G401.6 (cell line): ENCODE measurements around the gene ZNF749.
A peak's percentile ranks its signal among the peaks of the same experiment; 100 is the strongest.

Source experiments
- FAIRE-seq: peaks from 2 replicates; lab custom pipeline; 2012; peaks lifted over from hg19 to GRCh38; lab: Jason Lieb, UNC

Gene ZNF749

DNA sequence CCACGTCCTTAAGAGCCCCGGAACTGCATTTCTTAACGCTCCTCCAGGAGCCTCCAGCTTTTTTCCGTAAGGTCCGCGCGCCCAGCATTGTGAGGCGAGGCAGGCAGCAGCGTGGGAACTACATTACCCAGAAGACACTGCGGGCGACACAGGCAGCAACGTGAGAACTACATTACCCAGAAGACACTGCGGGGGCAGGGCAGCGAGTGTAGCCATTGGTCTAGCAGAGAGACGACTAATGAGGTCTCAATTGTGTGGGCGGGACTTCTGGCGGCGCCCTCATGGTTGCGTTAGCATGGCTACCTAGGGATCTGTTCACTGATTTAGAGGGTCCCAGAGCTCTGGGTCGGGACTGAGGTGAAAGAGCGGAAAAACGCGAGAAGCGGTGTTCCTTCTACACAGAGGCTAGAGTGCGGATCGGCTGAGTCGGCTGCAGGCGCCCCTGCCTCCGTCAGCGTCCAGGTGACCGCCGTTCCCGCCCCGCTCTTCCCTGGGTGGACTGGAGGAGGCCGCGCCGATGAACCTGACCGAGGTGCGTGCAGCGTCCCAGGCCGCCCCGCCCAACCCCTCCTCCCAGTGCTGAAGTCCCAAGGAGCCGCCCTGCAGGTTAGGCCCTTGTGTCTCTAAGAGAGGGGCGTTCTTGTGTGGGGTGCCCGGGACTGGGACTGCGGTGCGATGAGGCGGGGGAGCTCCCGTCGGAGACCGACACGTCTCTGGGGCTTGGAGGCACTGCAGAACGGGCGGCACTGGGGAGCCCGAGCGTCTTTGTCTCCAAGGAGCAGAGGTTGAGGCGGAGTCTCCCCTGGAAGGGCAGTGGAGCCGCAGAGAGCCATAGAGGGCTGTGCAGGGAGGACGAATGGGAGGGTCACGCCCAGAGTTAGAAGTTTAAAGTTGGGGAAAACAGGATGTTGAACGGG, at the start of gene ZNF749:
TSS of gene ZNF749 (plus strand) at position 264 of the 917 bp plus-strand sequence. CDS start at position 518, 254 bp downstream.
- peak; percentile 98 for FAIRE-seq

DNA sequence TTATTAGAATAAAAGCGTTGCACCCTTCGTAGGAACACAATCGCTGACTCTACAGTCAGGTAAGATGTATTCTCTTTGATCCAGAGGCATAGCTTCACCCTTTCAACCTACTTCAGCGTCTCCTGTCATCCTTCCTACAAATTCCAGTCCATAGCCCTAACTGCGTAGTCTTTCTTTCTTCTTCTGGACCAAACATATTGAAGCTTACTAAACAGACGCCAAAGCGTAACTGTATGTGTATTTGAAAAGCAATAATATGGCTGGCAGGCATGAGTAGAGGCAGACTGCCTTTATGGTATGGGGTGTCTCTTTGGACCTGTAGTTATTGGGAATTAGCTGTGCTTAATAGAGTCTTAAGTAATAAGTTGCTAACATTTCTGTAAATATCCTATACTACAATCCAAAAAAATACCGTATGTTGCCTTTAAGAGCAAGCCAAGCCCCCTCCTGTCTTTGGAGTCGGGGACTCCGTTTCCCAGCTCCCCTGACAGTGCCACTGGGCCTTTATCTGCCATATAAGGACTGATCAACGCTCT, 45.9 kb upstream of the ZNF749 start:
- no peak for FAIRE-seq

DNA sequence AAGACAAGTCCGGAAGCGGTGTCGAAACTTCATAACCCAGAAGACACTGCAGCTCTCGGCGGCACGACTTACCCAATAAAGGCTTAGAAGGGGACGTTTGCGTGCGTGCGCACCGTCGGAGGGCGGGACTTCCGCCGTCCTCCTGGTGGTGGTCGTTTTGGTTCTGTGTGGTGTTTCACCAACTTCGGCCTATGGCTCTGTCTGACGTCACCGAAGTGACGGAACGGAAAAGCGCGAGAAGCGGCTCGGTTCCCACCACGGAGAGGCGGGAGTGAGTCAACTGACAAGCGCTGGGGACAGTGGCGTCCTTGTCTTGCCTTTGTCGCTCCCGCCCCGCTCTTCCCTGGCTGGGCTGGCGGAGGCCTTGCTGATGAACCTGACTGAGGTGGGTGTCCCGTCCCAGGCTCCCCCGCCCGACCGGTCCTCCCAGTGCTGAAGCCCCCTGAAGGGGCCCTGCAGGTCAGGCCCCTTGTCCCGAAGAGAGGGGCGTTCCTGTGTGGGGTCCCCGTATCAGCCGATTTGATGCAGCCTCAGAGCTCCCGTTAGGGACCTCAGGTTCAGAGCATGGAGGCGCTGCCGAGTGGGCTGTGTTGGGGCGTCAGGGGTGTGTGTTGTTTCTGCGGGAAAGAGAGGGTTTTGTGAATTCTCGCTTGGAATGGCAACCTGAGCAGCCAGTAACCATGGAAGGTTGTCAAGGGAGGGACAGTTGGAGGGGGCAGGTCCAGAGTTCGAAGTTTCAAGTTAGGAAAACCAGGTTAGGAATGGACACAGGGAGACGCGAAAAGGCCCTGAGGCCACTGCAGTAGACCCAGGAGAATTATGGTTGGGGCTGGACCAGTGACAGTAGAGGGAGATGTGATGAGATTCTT, 45.2 kb upstream of the ZNF749 start, which contains the start of gene ZNF548:
TSS of gene ZNF548 (plus strand) at position 125 of the 869 bp plus-strand sequence. CDS start at position 371, 246 bp downstream.
- FAIRE-seq, result peak; percentile 99

DNA sequence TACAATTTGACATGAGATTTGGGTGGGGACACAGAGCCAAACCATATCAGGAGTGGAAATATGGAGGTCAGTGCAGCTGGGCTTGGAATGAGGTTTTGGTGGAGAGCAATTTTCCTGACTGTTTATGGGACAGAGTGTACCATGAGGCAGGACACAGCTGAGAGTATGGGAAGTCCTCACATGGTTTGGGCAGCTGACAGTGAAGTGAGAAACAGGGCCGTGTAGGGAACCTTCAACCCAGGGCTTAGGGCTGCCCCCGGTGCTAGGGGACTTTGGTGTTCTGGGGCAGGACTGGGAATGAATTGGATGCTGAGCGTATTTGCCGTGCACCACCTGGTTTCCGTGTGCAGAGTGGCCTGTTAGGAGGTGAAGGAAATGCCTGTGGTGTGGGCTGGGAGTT, 39.4 kb upstream of the ZNF749 start:
- FAIRE-seq, result no peak

DNA sequence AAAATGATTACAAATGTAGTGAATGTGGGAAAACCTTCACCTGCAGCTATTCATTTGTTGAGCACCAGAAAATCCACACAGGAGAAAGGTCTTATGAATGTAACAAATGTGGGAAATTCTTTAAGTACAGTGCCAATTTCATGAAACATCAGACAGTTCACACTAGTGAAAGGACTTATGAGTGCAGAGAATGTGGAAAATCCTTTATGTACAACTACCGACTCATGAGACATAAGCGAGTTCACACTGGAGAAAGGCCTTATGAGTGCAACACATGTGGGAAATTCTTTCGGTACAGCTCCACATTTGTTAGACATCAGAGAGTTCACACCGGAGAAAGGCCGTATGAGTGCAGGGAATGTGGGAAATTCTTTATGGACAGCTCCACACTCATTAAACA, 36.3 kb upstream of the ZNF749 start:
- FAIRE-seq, result no peak

DNA sequence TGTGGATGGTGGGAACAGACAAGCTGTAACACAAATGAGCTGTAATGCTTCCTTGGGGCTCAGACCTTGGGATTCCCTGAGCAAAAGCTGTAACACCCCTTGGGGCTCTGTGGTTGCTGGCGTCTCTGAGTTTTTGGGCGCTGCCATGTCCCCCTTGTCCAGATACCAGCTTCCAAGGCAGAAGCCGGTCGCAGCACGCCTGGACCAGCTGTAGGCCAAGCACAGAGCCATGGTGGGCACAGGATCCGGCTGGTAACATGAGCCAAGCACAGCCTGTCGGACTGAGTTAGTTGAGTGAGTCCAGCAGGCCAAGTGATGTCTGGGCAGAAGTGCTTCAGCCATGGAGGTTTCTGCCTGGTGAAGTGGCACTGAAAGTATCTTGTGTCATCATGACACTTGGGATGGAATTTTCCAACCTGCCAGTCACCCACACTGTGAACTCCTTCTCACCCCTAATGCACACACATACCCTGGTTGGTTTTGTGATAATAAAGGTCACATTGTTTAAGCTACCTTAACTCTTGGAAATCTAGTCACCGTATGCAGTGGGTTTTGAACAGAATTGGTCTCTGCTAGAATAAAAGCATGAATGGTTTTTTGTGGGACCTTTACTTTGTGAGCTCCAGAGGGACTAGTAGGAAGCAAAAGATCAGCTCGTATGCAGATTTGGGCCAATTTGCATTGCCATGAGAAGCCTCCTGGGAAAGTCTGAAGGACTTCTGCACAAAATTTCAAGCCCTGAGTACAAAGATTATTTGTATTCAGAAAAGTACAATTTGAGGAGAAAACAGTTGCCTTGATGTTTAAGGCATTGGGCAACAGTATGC, 31.2 kb upstream of the ZNF749 start:
- no peak for FAIRE-seq

DNA sequence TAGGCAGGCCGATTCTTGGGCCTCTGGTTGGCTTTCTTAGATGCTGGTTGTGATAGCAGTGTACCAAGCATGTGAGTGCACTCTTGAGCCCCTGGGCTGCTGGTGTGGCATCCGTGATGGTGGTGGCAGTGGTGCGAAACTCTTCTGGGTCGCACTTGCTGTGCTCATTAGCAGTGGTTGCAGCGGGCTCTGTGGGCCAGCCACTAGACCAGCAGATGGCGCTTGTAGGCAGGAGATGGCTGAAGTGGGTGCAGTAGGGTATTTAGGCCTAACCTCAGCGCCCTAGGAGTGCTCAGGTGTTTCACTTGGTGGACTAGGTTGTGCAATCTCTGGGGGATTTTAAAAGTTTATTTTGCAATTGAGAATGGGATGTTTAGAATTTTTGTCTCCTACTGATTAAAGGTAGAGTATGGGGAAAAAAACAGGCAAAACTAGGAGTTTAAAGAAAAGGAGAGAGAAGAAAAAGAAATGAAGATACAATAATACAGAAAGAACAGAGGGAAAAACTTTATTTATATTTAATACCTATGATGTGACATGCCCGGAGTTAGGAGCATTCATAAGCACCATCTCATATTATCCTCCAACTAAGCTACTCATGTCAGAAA, 28.5 kb upstream of the ZNF749 start:
- FAIRE-seq, result no peak

DNA sequence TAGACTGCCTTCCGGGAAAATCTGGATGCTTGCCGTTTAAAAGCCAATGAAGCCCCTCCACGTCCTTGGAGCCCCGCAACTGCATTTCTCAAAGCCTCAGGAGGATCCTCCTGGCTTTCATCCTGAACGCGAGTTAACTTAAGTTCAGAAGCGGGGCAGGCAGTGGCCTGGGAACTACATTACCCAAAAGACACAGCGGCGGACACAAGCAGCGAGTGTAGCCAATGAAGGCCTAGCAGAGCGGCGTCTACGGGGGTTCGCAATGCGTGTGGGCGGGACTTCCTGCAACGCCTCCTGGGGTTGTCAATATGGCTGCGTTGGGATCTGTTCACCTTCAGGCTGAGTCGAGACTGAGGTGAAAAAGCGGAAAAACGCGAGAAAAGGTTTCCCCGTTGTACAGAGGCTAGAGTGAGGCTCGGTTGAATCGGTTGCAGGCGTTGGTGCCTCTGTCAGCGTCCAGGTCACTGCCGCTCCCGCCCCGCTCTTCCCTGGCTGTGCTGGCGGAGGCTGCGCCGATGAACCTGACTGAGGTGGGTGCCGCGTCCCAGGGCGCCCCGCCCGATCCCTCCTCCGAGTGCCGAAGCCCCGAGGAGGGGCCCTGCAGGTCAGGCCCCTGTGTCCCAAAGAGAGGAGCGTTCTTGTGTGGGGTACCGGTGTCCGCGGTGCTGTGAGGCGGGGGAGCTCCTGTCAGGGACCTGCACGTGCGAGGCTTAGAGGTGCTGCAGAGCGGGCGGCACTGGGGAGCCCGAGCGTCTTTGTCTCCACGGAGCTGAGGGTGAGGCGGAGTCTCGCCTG, 24.1 kb upstream of the ZNF749 start, which contains the start of gene ZNF17:
TSS of gene ZNF17 (plus strand) at position 285 of the 795 bp plus-strand sequence. CDS start 2,455 bp downstream, outside the sequence.
- FAIRE-seq, result peak; percentile 96

DNA sequence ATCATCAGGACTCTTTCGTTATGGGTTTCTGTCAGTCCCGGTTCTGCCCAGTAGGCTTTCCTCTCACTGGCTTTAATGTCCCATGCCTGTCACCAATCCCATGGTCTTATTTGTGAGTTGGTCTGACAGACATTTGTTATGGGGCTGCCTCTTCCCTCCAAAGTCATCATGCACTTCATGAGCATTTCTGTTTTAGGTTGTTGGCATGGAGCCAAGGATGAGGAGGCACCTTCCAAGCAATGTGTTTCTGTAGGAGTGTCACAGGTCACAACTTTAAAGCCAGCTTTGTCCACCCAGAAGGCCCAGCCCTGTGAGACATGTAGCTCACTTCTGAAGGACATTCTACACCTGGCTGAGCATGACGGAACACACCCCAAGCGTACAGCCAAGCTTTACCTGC, 15.7 kb upstream of the ZNF749 start:
- no peak for FAIRE-seq

DNA sequence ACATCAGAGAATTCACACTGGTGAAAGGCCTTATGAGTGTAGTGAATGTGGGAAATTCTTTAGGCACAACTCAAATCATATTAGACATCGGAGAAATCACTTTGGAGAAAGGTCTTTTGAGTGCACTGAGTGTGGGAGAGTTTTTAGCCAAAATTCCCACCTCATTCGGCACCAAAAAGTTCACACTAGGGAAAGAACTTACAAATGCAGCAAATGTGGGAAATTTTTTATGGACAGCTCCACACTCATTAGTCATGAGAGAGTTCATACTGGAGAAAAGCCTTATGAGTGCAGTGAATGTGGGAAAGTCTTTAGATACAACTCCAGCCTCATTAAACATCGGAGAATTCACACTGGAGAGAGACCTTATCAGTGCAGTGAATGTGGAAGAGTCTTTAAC, 14.1 kb upstream of the ZNF749 start:
- no peak for FAIRE-seq

DNA sequence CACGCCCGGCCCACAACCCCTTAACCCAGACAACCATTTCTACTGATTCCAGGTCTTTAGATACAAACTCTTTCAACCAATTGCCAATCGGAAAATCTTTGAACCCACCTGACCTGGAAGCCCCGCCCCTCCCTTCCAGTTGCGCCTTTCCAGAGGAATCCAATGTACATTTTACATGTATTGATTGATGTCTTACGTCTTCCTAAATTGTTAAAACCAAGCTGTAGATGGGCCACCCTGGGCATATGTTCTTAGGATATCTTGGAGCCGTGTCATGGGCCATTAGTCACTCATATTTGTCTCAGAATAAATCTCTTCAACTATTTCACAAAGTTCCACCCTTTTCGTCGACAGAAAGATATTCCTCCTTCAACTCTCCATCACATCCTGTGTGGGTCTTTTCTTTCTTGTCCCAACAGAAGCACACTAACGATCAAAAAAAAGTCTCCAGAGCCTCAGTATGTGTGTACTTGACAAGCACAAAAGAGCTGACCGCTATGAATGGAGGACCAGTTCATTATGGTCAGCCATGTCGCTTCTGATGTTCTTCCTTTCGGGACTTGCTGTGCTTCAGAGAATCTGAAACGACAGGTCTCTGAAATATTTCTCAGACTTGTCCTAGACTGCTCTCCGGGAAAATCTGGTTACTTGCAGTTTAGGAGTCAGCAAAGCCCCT, 601 bp upstream of the ZNF749 start:
- FAIRE-seq, result no peak

DNA sequence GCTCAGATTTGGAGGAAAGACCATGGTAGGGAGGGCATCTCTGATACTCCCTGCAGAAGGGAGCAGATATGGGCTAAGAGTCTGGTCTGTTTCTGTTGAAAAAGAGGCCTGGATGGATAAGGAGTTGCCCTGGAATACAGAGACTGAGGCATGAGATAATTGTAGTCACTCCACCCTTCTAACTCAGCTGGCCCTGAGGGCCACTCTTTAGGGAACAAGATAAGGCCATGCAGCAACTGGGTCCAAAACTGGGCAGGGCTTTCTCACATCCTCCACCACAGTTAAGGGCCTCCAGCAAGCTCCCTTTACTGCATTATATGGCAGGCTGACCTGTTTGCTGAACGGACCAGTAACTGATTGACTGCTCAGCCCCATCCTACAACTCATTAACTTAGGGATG, 1.3 kb downstream of the ZNF749 start:
- no peak for FAIRE-seq

DNA sequence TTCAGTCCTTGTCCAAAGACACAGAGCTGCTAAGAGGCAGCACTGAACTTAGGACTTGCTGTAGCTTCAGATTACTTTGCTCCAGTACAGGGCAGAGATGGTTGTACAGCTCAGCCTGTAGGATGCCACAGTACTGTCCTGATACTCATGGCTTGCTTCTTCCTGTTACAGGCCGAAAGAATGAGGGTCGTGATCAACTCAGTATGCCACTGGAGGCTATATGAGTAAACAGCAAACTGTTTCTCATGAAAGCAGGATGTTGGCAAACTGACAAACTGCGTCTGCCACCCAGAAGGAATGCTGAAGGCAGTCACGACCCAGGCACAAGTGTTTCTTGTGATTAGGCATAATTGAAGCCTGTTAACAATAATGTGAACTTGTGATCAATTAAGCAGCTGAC, 2.8 kb downstream of the ZNF749 start:
- no peak for FAIRE-seq

DNA sequence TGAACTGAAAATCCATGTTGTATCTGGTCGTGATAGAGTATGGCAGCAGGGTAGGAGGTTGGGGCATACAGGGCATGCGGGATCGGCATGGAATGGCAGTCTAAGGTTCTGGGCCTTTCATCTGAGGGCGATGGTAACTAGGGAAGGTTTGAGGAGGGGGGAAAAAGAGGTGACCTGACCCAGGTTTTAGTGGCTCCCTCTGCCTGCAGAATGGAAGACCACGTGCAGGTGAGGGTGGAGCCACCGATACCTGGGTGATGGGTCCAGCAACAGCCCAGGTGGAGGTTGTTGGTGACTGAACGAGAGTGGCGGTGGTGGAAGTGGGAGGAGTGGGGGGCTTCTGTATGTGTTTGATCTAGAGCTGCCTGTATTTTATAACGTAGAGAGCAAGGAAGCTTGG, 3.8 kb downstream of the ZNF749 start:
- no peak for FAIRE-seq

DNA sequence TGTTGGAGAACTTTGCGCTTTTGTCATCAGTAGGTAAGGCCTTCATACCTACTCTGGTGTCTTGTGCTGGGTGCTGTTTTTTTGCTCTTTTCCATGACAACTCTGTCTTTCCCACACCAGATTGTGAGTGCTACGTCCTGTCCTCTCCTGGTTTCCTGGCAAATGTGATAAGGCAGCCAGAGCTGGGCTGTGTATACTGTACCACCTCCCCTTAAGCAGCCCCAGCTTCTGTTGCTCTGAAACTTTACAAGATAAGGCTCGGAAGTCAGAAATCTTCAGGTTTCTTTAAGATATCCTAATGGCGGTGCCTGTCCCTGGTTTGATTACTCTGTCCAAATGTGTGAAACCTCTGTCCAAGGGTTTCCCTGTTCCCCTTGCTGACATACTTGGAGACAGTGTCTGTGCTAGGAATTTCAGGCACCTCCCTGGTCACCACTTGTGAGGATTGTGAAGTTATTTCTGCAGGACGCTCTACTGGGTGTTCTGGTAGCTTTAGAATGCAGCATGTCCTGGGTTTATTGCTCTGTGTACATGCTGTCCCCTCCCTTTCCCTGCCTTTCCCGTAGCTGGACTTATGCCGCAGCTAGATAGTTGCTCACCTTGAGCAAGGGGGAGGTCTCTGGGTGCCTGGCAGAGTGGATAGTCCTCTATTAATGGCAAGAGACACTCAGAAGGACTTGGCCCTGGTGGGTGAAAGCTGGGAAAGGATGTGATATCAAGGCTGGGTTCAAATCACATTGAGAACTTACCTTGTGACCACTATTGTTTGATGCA, 7.0 kb downstream of the ZNF749 start:
- no peak for FAIRE-seq

DNA sequence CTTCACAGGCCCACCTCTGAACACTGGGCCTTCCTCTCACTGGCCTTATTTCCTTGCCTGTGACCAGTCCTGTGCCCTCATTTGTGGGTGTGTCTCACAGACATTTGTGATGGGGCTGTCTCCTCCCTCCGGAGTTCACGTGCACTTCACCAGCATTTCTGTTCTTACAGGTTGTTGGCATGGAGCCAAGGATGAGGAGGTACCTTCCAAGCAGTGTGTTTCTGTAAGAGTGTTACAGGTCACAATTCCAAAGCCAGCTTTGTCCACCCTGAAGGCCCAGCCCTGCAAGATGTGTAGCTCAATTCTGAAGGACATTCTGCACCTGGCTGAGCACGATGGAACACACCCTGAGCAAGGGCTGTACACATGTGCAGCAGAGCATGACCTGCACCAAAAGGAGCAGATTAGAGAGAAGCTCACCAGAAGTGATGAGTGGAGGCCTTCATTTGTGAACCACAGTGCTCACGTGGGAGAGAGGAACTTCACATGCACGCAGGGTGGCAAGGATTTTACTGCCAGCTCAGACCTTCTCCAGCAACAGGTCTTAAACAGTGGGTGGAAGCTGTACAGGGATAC, 8.1 kb downstream of the ZNF749 start:
- no peak for FAIRE-seq

DNA sequence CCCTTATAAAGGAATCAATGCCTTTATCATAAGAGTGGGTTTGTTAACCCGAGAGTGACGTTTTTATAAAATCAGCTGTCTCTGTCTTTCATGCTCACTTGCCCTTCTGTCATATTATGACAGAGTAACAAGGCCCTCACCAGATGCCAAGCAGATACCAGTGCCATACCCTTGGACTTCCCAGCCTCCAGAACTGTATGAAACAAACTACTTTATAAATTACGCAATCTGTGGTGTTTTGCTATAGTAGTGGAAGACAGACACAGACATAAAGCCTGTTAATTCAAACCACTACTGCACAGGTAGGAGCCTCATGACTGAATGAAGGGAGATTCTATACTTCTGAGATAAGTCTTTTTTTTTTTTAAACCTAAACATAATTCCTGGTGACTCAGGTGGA, 17.2 kb downstream of the ZNF749 start:
- FAIRE-seq, result no peak

DNA sequence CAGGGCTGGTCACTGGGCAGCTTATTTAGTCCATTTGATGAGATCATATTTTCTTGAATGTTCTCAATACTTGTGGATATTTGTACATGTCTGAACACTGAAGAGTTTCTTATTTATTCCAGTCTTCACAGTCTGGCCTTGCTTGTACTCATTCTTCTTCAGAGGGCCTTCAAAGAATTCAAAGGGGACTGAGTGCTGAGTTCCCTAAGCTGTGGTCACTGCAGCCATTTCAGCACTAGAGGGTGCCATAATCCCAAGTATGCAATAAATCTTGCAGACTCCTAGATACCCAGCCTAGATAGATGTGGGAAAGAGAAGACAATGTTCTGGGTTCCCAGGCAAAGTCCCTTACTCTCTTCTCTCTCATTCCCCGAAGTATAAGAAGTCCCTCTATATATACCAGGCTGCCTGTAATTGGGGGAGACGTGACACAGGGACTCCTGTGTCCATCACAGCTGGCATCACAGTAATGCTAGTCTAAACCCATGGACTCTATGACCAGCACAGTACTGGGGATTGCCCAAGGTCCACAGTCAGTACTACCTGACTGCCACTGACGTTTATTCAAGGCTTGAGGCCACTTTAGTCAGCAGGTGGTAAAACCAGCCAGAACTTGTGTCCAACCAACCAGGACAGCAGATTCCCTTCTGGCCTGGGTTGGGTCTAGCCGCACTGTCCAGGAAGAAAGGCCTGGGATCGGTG, 30.7 kb downstream of the ZNF749 start:
- FAIRE-seq, result peak; percentile 17
